Endothelial cell of umbilical vein (primary cell): ENCODE results near the gene SMARCA4. TPM values are rescaled to one million over a fixed set of nuclear protein-coding genes. Genes with fewer than 3 reads are reported as not detected.

Experiments used
- BruUV-seq: library from RNA; stranded (reverse); fragments of 400-500 nt; replicated peaks from 2 replicates; lab custom pipeline; 2021; lab: Mats Ljungman, UMichigan
- CTCF ChIA-PET: fragments of 300-600, 350-600 bp; sonication (Branson Sonifier 250); formaldehyde crosslinking; loops from one replicate; lab custom pipeline; 2021; ENCODE audit warnings: antibody characterized with exemption, inconsistent platforms; lab: Charles Lee
- POLR2A ChIA-PET: fragments of 300-600, 350-600 bp; sonication (Branson Sonifier 250); formaldehyde crosslinking; loops from one replicate; lab custom pipeline; 2021; ENCODE audit warnings: antibody characterized with exemption, inconsistent platforms; lab: Charles Lee
- DNase-seq: peaks from one replicate; pipeline ENCODE4 v3.0.0-alpha.2; 2011; ENCODE audit warnings: low read depth, low spot score
- FAIRE-seq: peaks from 2 replicates; lab custom pipeline; 2011; peaks lifted over from hg19 to GRCh38; lab: Jason Lieb, UNC
- H2AFZ ChIP-seq: 2 replicates; pipeline ENCODE4 v1.6.0; 2012; ENCODE audit warnings: low read depth, low read length, control low read depth, inconsistent platforms
- H3K27ac ChIP-seq: 2 replicates; pipeline ENCODE4 v1.5.1; 2011; ENCODE audit warnings: low read depth, mild to moderate bottlenecking, control low read depth, low read length, moderate library complexity; ENCODE audit not compliant: insufficient read depth
- H3K27me3 ChIP-seq, 2 experiments: 2 replicates each; pipeline versions ENCODE4 v1.6.0 to v1.6.1; 2011; ENCODE audit warnings: low read length in 2 of 2, mixed read lengths in 1 of 2; ENCODE audit not compliant: control insufficient read depth in 2 of 2, insufficient read depth in 2 of 2
- H3K36me3 ChIP-seq, 2 experiments: 2 replicates in 1 of 2; 3 replicates in 1 of 2; pipeline ENCODE4 v1.5.1; 2011; ENCODE audit warnings: low read length in 2 of 2, mild to moderate bottlenecking in 1 of 2, moderate library complexity in 1 of 2; ENCODE audit not compliant: control insufficient read depth in 2 of 2, insufficient read depth in 2 of 2; ENCODE audit errors: extremely low read depth in 1 of 2
- H3K4me1 ChIP-seq: 3 replicates; pipeline ENCODE4 v1.5.1; 2011; ENCODE audit warnings: mild to moderate bottlenecking, low read length; ENCODE audit not compliant: control insufficient read depth, insufficient read depth; ENCODE audit errors: extremely low read depth
- H3K4me2 ChIP-seq: 2 replicates; pipeline ENCODE4 v1.6.1; 2011; ENCODE audit warnings: low read length, control low read depth, mixed read lengths; ENCODE audit not compliant: insufficient read depth
- H3K4me3 ChIP-seq, 3 experiments: fragments of 200-600 bp in 1 of 3; sonication (generic), shearing (Covaris generic) in 1 of 3; replicated peaks in 1 of 3; 2 replicates each; pipeline ENCODE4 v1.5.1; 2011 to 2016; ENCODE audit warnings: control low read depth in 3 of 3, low read length in 3 of 3, mild to moderate bottlenecking in 2 of 3, inconsistent platforms in 1 of 3, low read depth in 1 of 3, moderate library complexity in 1 of 3; ENCODE audit not compliant: insufficient read depth in 1 of 3
- H3K79me2 ChIP-seq: 2 replicates; pipeline ENCODE4 v1.6.0; 2012; ENCODE audit warnings: low read length, inconsistent platforms; ENCODE audit not compliant: control insufficient read depth, insufficient read depth
- H3K9ac ChIP-seq: replicated peaks from 2 replicates; pipeline ENCODE3; 2011; ENCODE audit warnings: low read length, control low read depth; ENCODE audit not compliant: insufficient read depth; ENCODE audit errors: extremely low read depth
- H3K9me1 ChIP-seq: replicated peaks from 3 replicates; pipeline ENCODE4 v1.6.0; 2011; ENCODE audit warnings: mild to moderate bottlenecking, low read length; ENCODE audit not compliant: control insufficient read depth, insufficient read depth; ENCODE audit errors: extremely low read depth
- H3K9me3 ChIP-seq: replicated peaks from 2 replicates; pipeline ENCODE4 v1.5.1; 2012; ENCODE audit warnings: low read length, inconsistent platforms; ENCODE audit not compliant: control insufficient read depth, insufficient read depth
- H4K20me1 ChIP-seq: replicated peaks from 2 replicates; pipeline ENCODE3; 2011; ENCODE audit warnings: mild to moderate bottlenecking, low read length; ENCODE audit not compliant: control insufficient read depth, insufficient read depth; ENCODE audit errors: extremely low read depth
- EZH2 ChIP-seq: IDR thresholded peaks from 2 replicates; pipeline ENCODE4 v1.6.1; 2012; ENCODE audit warnings: borderline replicate concordance, low read depth, mild to moderate bottlenecking, moderate library complexity, low read length, inconsistent platforms; ENCODE audit not compliant: severe bottlenecking
- FOS ChIP-seq: IDR thresholded peaks from 2 replicates; pipeline ENCODE4 v1.6.1; 2011; ENCODE audit warnings: mild to moderate bottlenecking, low read length, moderate library complexity, borderline replicate concordance; ENCODE audit not compliant: insufficient read depth
- GATA2 ChIP-seq: IDR thresholded peaks from 2 replicates; pipeline ENCODE4 v1.7.0; 2011; ENCODE audit warnings: low read depth, mild to moderate bottlenecking, moderate library complexity, mixed read lengths, low read length; ENCODE audit not compliant: insufficient read length, insufficient read depth
- JUN ChIP-seq: IDR thresholded peaks from 2 replicates; pipeline ENCODE4 v1.6.1; 2011; ENCODE audit warnings: borderline replicate concordance, low read depth; ENCODE audit not compliant: insufficient read length, insufficient read depth
- MYC ChIP-seq: IDR thresholded peaks from one replicate; pipeline ENCODE4 v1.6.1; 2011; ENCODE audit warnings: mild to moderate bottlenecking, low read depth, low read length
- POLR2A ChIP-seq: IDR thresholded peaks from 2 replicates; pipeline ENCODE4 v1.6.1; 2012; ENCODE audit warnings: low read depth, mild to moderate bottlenecking, control low read depth, low read length
- POLR2AphosphoS5 ChIP-seq: IDR thresholded peaks from 2 replicates; pipeline ENCODE4 v1.6.1; 2012; ENCODE audit warnings: low read depth, mild to moderate bottlenecking, control low read depth, low read length, moderate library complexity; ENCODE audit not compliant: insufficient read depth
- dilution Hi-C: fragments of 300-500 bp; cut with MboI; formaldehyde crosslinking; loops from one replicate; pipeline ENCODE4 v1.15.0; 2019; ENCODE audit warnings: low sequenced_read_pairs; ENCODE audit not compliant: extremely low pct_ligation_motif_present
- intact Hi-C: fragments of 100-400 bp; cut with micrococcal nuclease; formaldehyde crosslinking; loops from one replicate; pipeline ENCODE4 v1.10.0; 2022
- polyA plus RNA-seq, 4 experiments: library from polyadenylated mRNA; depleted of rRNA in 3 of 4; stranded (reverse) in 3 of 4; unstranded in 1 of 4; fragments of >200 nt; gene quantifications; 2 replicates each; pipeline versions ENCODE4 v1.2.1 to v1.2.3, GENCODE V29; 2011 to 2012; ENCODE audit warnings: missing spikeins in 1 of 4
- total RNA-seq: library from RNA; stranded (reverse); gene quantifications from 2 replicates; pipeline ENCODE4 v1.2.3, GENCODE V29; 2021
- TF ChIP-seq, protein P1 (sequence below): IDR thresholded peaks from 2 replicates; pipeline ENCODE4 v1.6.1; 2011; ENCODE audit not compliant: insufficient read depth, insufficient read length
- TF ChIP-seq, protein P2 (sequence below), 2 donors: IDR thresholded peaks; 1 replicate in 1 of 2; 2 replicates in 1 of 2; pipeline ENCODE4 v1.5.1; 2011; ENCODE audit warnings: low read length in 2 of 2, mild to moderate bottlenecking in 2 of 2, moderate library complexity in 2 of 2, control low read depth in 1 of 2, inconsistent platforms in 1 of 2, low read depth in 1 of 2; ENCODE audit not compliant: insufficient read depth in 1 of 2; ENCODE audit errors: extremely low read depth in 1 of 2

The SMARCA4 gene
- total and polyA plus RNA-seq, 2 donors (not counting 3 experiments of a cell fraction or from before 2014, with no cell fraction given) = 65.0 to 177 TPM

DNA sequence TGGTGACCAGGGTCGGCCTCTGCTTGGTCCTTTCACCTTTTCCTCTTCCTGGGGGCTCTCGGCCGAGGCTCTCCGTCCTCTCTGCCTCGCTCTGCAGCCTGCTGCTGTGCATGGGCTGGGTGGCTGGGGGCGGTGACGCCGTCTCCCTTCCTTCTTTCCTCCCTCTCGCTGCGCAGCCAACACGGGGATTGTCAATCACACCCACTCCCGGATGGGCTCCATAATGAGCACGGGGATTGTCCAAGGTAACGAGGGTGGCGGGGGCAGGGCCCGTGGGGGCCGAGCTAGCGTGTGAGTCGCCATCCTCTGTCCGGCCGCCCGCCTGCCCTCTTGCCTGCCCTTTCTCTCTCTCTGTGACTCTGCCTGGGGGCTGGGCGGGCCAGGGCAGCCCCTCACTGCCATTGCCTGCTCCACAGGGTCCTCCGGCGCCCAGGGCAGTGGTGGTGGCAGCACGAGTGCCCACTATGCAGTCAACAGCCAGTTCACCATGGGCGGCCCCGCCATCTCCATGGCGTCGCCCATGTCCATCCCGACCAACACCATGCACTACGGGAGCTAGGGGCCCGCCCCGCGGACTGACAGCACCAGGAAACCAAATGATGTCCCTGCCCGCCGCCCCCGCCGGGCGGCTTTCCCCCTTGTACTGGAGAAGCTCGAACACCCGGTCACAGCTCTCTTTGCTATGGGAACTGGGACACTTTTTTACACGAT lies 39.5 kb upstream of the SMARCA4 start:
- H3K4me2 ChIP-seq = no peak overlapping the region
- no peak for DNase-seq
- H2AFZ ChIP-seq = no peak overlapping the region
- H3K27ac ChIP-seq = no peak overlapping the region
- H3K4me1 ChIP-seq = no peaks in the 10 kb centered on the region
- dilution Hi-C loops (no loop called here), intact Hi-C loops (no loop called here)
- H3K79me2 ChIP-seq = no peaks in the 10 kb centered on the region
- H3K36me3 ChIP-seq = peaks cover 0 to 47% of the 10 kb centered on the region in 2 experiments
- no peaks in the 10 kb centered on the region for H3K9me1 ChIP-seq
- no peak for FAIRE-seq
- H3K9ac ChIP-seq = no peak overlapping the region
- no peaks in the 10 kb centered on the region for H3K27me3 ChIP-seq
- ChIA-PET CTCF (interaction anchor here (1.0 to 1.3 kb wide), 2 partner anchors 15 to 50 kb away, joined by 3 to 4 read pairs; partner anchors contain the start of gene CARM1), POLR2A (no interaction called here)
- H3K4me3 ChIP-seq = no peak overlapping the region
- H3K9me3 ChIP-seq = no peaks in the 10 kb centered on the region
- H4K20me1 ChIP-seq = no peaks in the 10 kb centered on the region
- BruUV-seq = no TSS peak
- TF ChIP-seq POLR2AphosphoS5 (peak; percentile 3), FOS (no peak), EZH2 (no peak)
- TF ChIP-seq, protein P1, sequence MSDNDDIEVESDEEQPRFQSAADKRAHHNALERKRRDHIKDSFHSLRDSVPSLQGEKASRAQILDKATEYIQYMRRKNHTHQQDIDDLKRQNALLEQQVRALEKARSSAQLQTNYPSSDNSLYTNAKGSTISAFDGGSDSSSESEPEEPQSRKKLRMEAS = no peak

DNA sequence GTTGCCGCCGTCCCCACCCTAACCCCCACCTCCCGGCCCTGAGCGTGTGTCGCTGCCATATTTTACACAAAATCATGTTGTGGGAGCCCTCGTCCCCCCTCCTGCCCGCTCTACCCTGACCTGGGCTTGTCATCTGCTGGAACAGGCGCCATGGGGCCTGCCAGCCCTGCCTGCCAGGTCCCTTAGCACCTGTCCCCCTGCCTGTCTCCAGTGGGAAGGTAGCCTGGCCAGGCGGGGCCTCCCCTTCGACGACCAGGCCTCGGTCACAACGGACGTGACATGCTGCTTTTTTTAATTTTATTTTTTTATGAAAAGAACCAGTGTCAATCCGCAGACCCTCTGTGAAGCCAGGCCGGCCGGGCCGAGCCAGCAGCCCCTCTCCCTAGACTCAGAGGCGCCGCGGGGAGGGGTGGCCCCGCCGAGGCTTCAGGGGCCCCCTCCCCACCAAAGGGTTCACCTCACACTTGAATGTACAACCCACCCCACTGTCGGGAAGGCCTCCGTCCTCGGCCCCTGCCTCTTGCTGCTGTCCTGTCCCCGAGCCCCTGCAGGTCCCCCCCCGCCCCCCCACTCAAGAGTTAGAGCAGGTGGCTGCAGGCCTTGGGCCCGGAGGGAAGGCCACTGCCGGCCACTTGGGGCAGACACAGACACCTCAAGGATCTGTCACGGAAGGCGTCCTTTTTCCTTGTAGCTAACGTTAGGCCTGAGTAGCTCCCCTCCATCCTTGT lies 38.8 kb upstream of the SMARCA4 start:
- Histone ChIP-seq H3K4me3 (no peak overlapping the region), H3K36me3 (peaks cover 0 to 45% of the 10 kb centered on the region in 2 experiments), H3K27me3 (no peaks in the 10 kb centered on the region), H2AFZ (no peak overlapping the region), H3K79me2 (no peaks in the 10 kb centered on the region), H3K4me1 (no peaks in the 10 kb centered on the region), H3K27ac (no peak overlapping the region), H3K9me3 (no peaks in the 10 kb centered on the region), H3K4me2 (no peak overlapping the region), H3K9me1 (no peaks in the 10 kb centered on the region), H3K9ac (no peak overlapping the region), H4K20me1 (no peaks in the 10 kb centered on the region)
- dilution Hi-C loops = no loop called here
- ChIA-PET CTCF (interaction anchor here (1.0 to 1.3 kb wide), 4 partner anchors 15 to 51 kb away, joined by 3 to 4 read pairs (median 3); partner anchors contain the start of gene CARM1), POLR2A (no interaction called here)
- BruUV-seq = TSS peak; percentile 54
- FAIRE-seq (no peak), DNase-seq (no peak)
- TF ChIP-seq JUN (no peak), POLR2AphosphoS5 (no peak), EZH2 (no peak), POLR2A (no peak), MYC (no peak), FOS (no peak), GATA2 (no peak)
- TF ChIP-seq, protein P1 = no peak
- TF ChIP-seq, protein P2, sequence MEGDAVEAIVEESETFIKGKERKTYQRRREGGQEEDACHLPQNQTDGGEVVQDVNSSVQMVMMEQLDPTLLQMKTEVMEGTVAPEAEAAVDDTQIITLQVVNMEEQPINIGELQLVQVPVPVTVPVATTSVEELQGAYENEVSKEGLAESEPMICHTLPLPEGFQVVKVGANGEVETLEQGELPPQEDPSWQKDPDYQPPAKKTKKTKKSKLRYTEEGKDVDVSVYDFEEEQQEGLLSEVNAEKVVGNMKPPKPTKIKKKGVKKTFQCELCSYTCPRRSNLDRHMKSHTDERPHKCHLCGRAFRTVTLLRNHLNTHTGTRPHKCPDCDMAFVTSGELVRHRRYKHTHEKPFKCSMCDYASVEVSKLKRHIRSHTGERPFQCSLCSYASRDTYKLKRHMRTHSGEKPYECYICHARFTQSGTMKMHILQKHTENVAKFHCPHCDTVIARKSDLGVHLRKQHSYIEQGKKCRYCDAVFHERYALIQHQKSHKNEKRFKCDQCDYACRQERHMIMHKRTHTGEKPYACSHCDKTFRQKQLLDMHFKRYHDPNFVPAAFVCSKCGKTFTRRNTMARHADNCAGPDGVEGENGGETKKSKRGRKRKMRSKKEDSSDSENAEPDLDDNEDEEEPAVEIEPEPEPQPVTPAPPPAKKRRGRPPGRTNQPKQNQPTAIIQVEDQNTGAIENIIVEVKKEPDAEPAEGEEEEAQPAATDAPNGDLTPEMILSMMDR (IDR thresholded peaks at IDR 0.05; ENCODE audit: extremely low read depth in 1 of 2, insufficient read depth in 1 of 2, low read depth in 1 of 2, low read length in 2 of 2) = no peak
- intact Hi-C loops = no loop called here
